WTC11 (cell line): Measurements from ENCODE around the gene COX14.
"Not testable (repeated sequence)": the region's sequence is repeated elsewhere in the genome, so short reads cannot be mapped to it uniquely, and the experiment has no call there.

ENCODE experiments used
- ATF3 ChIP-seq: sonication (generic); formaldehyde crosslinking; conservative IDR thresholded peaks from 2 replicates; pipeline ENCODE4 v1.8.1; 2022; ENCODE audit warnings: mild to moderate bottlenecking, missing genetic modification reagents
- CREM ChIP-seq: sonication (generic); formaldehyde crosslinking; IDR thresholded peaks from 2 replicates; pipeline ENCODE4 v1.8.1; 2022; ENCODE audit warnings: mild to moderate bottlenecking, missing genetic modification reagents, moderate library complexity
- CTCF ChIP-seq: fragments of 200-600 bp; IDR thresholded peaks from 2 replicates; pipeline ENCODE4 v1.8.0; 2022; ENCODE audit warnings: antibody characterized with exemption
- EMX1 ChIP-seq: fragments of 250-450 bp; sonication (Bioruptor Pico); IDR thresholded peaks from 2 replicates; pipeline ENCODE4 v1.8.0; 2021; ENCODE audit warnings: mild to moderate bottlenecking
- ESRRA ChIP-seq: sonication (generic); formaldehyde crosslinking; IDR thresholded peaks from 2 replicates; pipeline ENCODE4 v1.8.1; 2022; ENCODE audit warnings: mild to moderate bottlenecking, missing genetic modification reagents, borderline replicate concordance
- JUN ChIP-seq: sonication (generic); formaldehyde crosslinking; IDR thresholded peaks from 2 replicates; pipeline ENCODE4 v1.8.0; 2023; ENCODE audit warnings: mild to moderate bottlenecking, missing genetic modification reagents
- NFYB ChIP-seq: sonication (generic); formaldehyde crosslinking; conservative IDR thresholded peaks from 2 replicates; pipeline ENCODE4 v1.8.0; 2022; ENCODE audit warnings: low read depth, missing genetic modification reagents
- NR2C2 ChIP-seq: sonication (generic); formaldehyde crosslinking; IDR thresholded peaks from 2 replicates; pipeline ENCODE4 v1.8.0; 2022; ENCODE audit warnings: mild to moderate bottlenecking, missing genetic modification reagents
- TEAD4 ChIP-seq: sonication (generic); formaldehyde crosslinking; IDR thresholded peaks from 2 replicates; pipeline ENCODE4 v1.8.0; 2022; ENCODE audit warnings: mild to moderate bottlenecking, missing genetic modification reagents
- TF ChIP-seq, protein P1 (sequence below): sonication (generic); formaldehyde crosslinking; IDR thresholded peaks from 2 replicates; pipeline ENCODE4 v1.8.1; 2023; ENCODE audit warnings: mild to moderate bottlenecking, missing genetic modification reagents
- TF ChIP-seq, protein P2 (sequence below): sonication (generic); formaldehyde crosslinking; IDR thresholded peaks from 2 replicates; pipeline ENCODE4 v1.8.1; 2022; ENCODE audit warnings: low read depth, missing genetic modification reagents, borderline replicate concordance
- TF ChIP-seq, protein P3 (sequence below): sonication (generic); formaldehyde crosslinking; IDR thresholded peaks from 2 replicates; pipeline ENCODE4 v1.8.0; 2022; ENCODE audit warnings: mild to moderate bottlenecking, missing genetic modification reagents
- TF ChIP-seq, protein P4 (sequence below): sonication (generic); formaldehyde crosslinking; IDR thresholded peaks from 2 replicates; pipeline ENCODE4 v1.8.0; 2022; ENCODE audit warnings: mild to moderate bottlenecking, missing genetic modification reagents

DNA sequence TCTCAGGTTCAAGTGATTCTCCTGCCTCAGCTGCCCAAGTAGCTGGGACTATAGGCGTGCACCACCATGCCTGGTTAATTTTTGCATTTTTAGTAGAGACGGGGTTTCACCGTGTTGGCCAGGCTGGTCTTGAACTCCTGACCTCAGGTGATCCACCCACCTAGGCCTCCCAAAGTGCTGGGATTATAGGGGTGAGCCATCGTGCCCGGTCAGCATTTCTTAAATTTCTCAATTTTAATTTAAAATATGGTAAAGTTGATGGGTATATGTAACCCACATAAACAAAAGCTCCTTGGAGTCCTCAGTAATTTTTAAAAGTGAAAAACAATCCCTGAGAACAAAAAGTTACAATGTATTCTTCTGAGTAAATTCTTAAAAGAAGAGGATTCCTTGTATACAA is 42.9 kb downstream of the COX14 start:
- not testable (repeated sequence) for TF ChIP-seq CTCF; CREM (CRISPR knock-in tag); EMX1 (CRISPR knock-in tag); NFYB (CRISPR knock-in tag); NR2C2; ATF3; TEAD4 (CRISPR knock-in tag); JUN; ESRRA (CRISPR knock-in tag)
- TF ChIP-seq, protein P1, sequence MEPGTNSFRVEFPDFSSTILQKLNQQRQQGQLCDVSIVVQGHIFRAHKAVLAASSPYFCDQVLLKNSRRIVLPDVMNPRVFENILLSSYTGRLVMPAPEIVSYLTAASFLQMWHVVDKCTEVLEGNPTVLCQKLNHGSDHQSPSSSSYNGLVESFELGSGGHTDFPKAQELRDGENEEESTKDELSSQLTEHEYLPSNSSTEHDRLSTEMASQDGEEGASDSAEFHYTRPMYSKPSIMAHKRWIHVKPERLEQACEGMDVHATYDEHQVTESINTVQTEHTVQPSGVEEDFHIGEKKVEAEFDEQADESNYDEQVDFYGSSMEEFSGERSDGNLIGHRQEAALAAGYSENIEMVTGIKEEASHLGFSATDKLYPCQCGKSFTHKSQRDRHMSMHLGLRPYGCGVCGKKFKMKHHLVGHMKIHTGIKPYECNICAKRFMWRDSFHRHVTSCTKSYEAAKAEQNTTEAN = not testable (repeated sequence)
- TF ChIP-seq, protein P2, sequence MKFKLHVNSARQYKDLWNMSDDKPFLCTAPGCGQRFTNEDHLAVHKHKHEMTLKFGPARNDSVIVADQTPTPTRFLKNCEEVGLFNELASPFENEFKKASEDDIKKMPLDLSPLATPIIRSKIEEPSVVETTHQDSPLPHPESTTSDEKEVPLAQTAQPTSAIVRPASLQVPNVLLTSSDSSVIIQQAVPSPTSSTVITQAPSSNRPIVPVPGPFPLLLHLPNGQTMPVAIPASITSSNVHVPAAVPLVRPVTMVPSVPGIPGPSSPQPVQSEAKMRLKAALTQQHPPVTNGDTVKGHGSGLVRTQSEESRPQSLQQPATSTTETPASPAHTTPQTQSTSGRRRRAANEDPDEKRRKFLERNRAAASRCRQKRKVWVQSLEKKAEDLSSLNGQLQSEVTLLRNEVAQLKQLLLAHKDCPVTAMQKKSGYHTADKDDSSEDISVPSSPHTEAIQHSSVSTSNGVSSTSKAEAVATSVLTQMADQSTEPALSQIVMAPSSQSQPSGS (CRISPR knock-in tag) = not testable (repeated sequence)
- TF ChIP-seq, protein P3, sequence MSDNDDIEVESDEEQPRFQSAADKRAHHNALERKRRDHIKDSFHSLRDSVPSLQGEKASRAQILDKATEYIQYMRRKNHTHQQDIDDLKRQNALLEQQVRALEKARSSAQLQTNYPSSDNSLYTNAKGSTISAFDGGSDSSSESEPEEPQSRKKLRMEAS (CRISPR knock-in tag) = not testable (repeated sequence)
- TF ChIP-seq, protein P4, sequence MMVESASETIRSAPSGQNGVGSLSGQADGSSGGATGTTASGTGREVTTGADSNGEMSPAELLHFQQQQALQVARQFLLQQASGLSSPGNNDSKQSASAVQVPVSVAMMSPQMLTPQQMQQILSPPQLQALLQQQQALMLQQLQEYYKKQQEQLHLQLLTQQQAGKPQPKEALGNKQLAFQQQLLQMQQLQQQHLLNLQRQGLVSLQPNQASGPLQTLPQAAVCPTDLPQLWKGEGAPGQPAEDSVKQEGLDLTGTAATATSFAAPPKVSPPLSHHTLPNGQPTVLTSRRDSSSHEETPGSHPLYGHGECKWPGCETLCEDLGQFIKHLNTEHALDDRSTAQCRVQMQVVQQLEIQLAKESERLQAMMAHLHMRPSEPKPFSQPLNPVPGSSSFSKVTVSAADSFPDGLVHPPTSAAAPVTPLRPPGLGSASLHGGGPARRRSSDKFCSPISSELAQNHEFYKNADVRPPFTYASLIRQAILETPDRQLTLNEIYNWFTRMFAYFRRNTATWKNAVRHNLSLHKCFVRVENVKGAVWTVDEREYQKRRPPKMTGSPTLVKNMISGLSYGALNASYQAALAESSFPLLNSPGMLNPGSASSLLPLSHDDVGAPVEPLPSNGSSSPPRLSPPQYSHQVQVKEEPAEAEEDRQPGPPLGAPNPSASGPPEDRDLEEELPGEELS = not testable (repeated sequence)
